ENCODE results near the gene ACADM.
"Not testable (repeated sequence)": the region's sequence is repeated elsewhere in the genome, so short reads cannot be mapped to it uniquely, and the experiment has no call there.

The ACADM gene

GRCh38 chr1:75732703-75733102 is 8.2 kb downstream of the ACADM start:
- DNase-seq (ENCODE audit: low read depth) = no peak
- TF ChIP-seq CTCF (conservative IDR thresholded peaks at IDR 0.05; ENCODE audit: control insufficient read depth, insufficient read depth, low read depth, low read length) = no peak
- H3K4me3 ChIP-seq (ENCODE audit: control insufficient read depth, low read depth, low read length) = no peak overlapping the region

- no peak for TF ChIP-seq CTCF (conservative IDR thresholded peaks at IDR 0.05; ENCODE audit: control insufficient read depth, insufficient read depth, low read depth, low read length)
- DNase-seq (ENCODE audit: low read depth) = no peak
- H3K4me3 ChIP-seq (ENCODE audit: control insufficient read depth, low read depth, low read length) = no peak overlapping the region
These were observed 9.2 kb downstream of the ACADM start for GRCh38 chr1:75733661-75734060.

GRCh38 chr1:75736016-75736415 is 11.5 kb downstream of the ACADM start:
- no peak overlapping the region for H3K4me3 ChIP-seq (ENCODE audit: control insufficient read depth, low read depth, low read length)
- DNase-seq (ENCODE audit: low read depth) = no peak
- TF ChIP-seq CTCF (conservative IDR thresholded peaks at IDR 0.05; ENCODE audit: control insufficient read depth, insufficient read depth, low read depth, low read length) = no peak

GRCh38 chr1:75742047-75742625 is 17.6 kb downstream of the ACADM start:
- TF ChIP-seq CTCF (conservative IDR thresholded peaks at IDR 0.05; ENCODE audit: control insufficient read depth, insufficient read depth, low read depth, low read length) = no peak
- H3K4me3 ChIP-seq (ENCODE audit: control insufficient read depth, low read depth, low read length) = no peak overlapping the region
- DNase-seq (ENCODE audit: low read depth) = no peak

GRCh38 chr1:75745276-75745675 is 20.8 kb downstream of the ACADM start:
- H3K4me3 ChIP-seq (ENCODE audit: control insufficient read depth, low read depth, low read length) = no peak overlapping the region
- DNase-seq (ENCODE audit: low read depth) = no peak
- no peak for TF ChIP-seq CTCF (conservative IDR thresholded peaks at IDR 0.05; ENCODE audit: control insufficient read depth, insufficient read depth, low read depth, low read length)

- H3K4me3 ChIP-seq (ENCODE audit: control insufficient read depth, low read depth, low read length); DNase-seq (ENCODE audit: low read depth): not testable (repeated sequence)
These were observed 32.7 kb downstream of the ACADM start for GRCh38 chr1:75757210-75757609.

GRCh38 chr1:75758543-75758942 is 34.0 kb downstream of the ACADM start:
- not testable (repeated sequence) for DNase-seq (ENCODE audit: low read depth); H3K4me3 ChIP-seq (ENCODE audit: control insufficient read depth, low read depth, low read length)

GRCh38 chr1:75764057-75764655 is 39.6 kb downstream of the ACADM start:
- no peak overlapping the region for H3K4me3 ChIP-seq (ENCODE audit: control insufficient read depth, low read depth, low read length)
- no peak for DNase-seq (ENCODE audit: low read depth)
- no peak for TF ChIP-seq CTCF (conservative IDR thresholded peaks at IDR 0.05; ENCODE audit: control insufficient read depth, insufficient read depth, low read depth, low read length)
